ENCODE measurements around the gene LY9.

- no peak for TF ChIP-seq CTCF (IDR thresholded peaks at IDR 0.05)
- TF ChIP-seq PBX3 (IDR thresholded peaks at IDR 0.05), result no peak
- no peak for TF ChIP-seq RFX5 (IDR thresholded peaks at IDR 0.05)
- TF ChIP-seq CEBPB (IDR thresholded peaks at IDR 0.05), result no peak
These were observed 69.4 kb downstream of the LY9 start for GRCh38 chr1:160865337-160865736.
